SK-N-MC (cell line): Measurements from ENCODE around the gene ZSCAN23.

Experiments
- EZH2 ChIP-seq: fragments of 200-600 bp; sonication (generic); IDR thresholded peaks from one replicate; pipeline ENCODE4 v1.6.1; 2017; ENCODE audit warnings: antibody characterized with exemption
- FOXP2 ChIP-seq: optimal IDR thresholded peaks from 2 replicates; pipeline ENCODE3; 2011; ENCODE audit warnings: mild to moderate bottlenecking, moderate library complexity; ENCODE audit not compliant: insufficient read depth; ENCODE audit errors: extremely low read length, control extremely low read depth
- POLR2AphosphoS5 ChIP-seq: IDR thresholded peaks from 2 replicates; pipeline ENCODE4 v1.6.1; 2012; ENCODE audit warnings: mild to moderate bottlenecking, low read depth, low read length, borderline replicate concordance

GRCh38 chr6:28446818-28447511, 3.7 kb upstream of the ZSCAN23 start:
- TF ChIP-seq POLR2AphosphoS5 (no peak), EZH2 (no peak), FOXP2 (no peak)
